Ascending aorta (tissue), 2 donors: Measurements from ENCODE around the gene PCSK2. TPM values are rescaled to one million over a fixed set of nuclear protein-coding genes. Genes with fewer than 3 reads are reported as not detected.

Source experiments
- DNase-seq, 2 donors: peaks; one replicate each; pipeline ENCODE4 v3.0.0-alpha.2; 2019; ENCODE audit warnings: low spot score in 2 of 2
- H3K27ac ChIP-seq, 2 donors: fragments of 200-600 bp; sonication (generic); one replicate each; pipeline ENCODE4 v1.5.1; 2016 to 2017; ENCODE audit warnings: mild to moderate bottlenecking in 1 of 2
- H3K27me3 ChIP-seq: fragments of 200-600 bp; sonication (generic); one replicate; pipeline ENCODE4 v1.5.1; 2017
- H3K36me3 ChIP-seq, 2 donors: fragments of 200-600 bp; sonication (generic); one replicate each; pipeline ENCODE4 v1.5.1; 2016
- H3K4me1 ChIP-seq, 2 donors: fragments of 200-600 bp; sonication (generic); one replicate each; pipeline ENCODE4 v1.5.1; 2016 to 2017; ENCODE audit warnings: mild to moderate bottlenecking in 1 of 2
- H3K4me3 ChIP-seq, 2 donors: fragments of 200-600 bp; sonication (generic); one replicate each; pipeline ENCODE4 v1.5.1; 2016 to 2017; ENCODE audit warnings: mild to moderate bottlenecking in 1 of 2
- H3K9me3 ChIP-seq, 2 donors: fragments of 200-600 bp; sonication (generic); one replicate each; pipeline ENCODE4 v1.5.1; 2016
- intact Hi-C: fragments of 100-400 bp; cut with DNase I; formaldehyde crosslinking; loops from one replicate; pipeline ENCODE4 v1.15.1; 2023
- total RNA-seq: library from RNA; depleted of rRNA; stranded (reverse); fragments of >200 nt; gene quantifications from one replicate; pipeline ENCODE4 v1.1.0, GENCODE V29; 2016
- TF ChIP-seq, protein P1 (sequence below), 3 experiments: fragments of 200-600 bp in 2 of 3; fragments of 450-650 bp in 1 of 3; sonication (generic) in 2 of 3; IDR thresholded peaks; one replicate each; pipeline ENCODE4 v1.5.1; 2016 to 2019; ENCODE audit warnings: antibody characterized with exemption in 3 of 3, mild to moderate bottlenecking in 1 of 3, moderate library complexity in 1 of 3

The PCSK2 gene
- total RNA-seq, 1 donor from 2014 or later: not detected

DNA sequence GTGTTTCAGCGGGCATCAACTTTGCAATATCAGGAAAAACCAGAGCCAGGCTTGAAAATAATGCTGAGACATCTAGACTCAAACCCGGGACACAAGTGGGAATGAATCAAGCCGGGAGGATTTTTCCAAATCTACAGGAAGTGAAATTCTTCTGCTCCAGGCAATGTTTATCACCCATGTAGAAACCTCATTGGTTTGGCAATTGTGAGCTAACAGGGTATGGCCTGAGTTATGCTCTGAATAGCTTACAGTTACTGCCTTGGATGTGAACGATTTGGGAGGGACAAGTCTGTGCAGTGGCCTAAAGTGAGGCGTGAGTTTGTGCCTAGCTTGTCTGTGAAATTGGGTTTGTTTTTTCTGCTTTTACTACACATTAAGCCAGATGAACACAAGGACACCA, 87.4 kb downstream of the PCSK2 start:
- no peaks in the 10 kb centered on the region for H3K27me3 ChIP-seq
- no peaks in the 10 kb centered on the region for H3K36me3 ChIP-seq
- H3K4me1 ChIP-seq: no peaks in the 10 kb centered on the region
- no peaks in the 10 kb centered on the region for H3K9me3 ChIP-seq
- DNase-seq: no peak
- TF ChIP-seq, protein P1, sequence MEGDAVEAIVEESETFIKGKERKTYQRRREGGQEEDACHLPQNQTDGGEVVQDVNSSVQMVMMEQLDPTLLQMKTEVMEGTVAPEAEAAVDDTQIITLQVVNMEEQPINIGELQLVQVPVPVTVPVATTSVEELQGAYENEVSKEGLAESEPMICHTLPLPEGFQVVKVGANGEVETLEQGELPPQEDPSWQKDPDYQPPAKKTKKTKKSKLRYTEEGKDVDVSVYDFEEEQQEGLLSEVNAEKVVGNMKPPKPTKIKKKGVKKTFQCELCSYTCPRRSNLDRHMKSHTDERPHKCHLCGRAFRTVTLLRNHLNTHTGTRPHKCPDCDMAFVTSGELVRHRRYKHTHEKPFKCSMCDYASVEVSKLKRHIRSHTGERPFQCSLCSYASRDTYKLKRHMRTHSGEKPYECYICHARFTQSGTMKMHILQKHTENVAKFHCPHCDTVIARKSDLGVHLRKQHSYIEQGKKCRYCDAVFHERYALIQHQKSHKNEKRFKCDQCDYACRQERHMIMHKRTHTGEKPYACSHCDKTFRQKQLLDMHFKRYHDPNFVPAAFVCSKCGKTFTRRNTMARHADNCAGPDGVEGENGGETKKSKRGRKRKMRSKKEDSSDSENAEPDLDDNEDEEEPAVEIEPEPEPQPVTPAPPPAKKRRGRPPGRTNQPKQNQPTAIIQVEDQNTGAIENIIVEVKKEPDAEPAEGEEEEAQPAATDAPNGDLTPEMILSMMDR (IDR thresholded peaks at IDR 0.05): no peak
- no peak overlapping the region for H3K27ac ChIP-seq
- H3K4me3 ChIP-seq: no peak overlapping the region
- intact Hi-C loops: no loop called here

DNA sequence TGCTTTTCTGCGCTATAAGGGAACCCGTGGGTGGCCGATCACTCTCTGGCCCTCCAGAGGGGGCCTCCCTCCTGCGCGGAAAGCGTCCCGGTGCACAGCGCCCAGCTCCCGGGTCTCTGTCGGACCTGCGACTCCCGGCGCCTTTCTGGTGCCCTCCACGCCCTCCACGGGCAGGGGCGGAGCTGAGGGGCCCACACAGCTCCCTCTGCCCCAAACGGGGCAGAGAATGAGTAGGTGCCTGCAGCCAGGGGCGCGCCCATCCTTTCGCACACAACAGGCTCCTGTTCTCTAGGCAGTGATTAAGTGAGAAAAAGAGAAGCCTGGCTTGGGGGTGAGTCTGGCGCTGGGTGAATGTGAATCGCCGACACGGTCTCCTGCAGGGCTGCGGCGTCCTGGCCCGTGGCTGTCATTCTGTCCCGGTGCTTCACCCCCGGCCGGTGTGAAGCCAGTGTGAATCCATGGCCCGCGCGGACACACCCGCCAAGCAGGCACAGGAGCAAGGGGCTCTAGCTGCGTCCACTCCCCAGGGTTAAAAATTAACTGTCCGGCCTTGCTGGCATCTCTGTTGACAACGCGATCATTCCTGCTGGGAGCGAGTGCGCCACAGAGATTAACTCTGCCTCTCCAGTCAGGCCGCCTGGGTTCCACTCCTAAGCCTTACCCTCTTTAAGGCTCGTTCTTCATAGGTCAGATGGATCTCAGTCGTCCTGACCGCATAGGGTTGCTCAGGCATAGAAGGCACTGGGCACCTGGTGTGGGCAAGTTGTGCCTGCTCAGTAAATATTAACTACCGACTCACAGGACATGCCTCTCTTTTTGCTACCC, 88.8 kb downstream of the PCSK2 start:
- no peaks in the 10 kb centered on the region for H3K27me3 ChIP-seq
- H3K4me3 ChIP-seq: no peak overlapping the region
- intact Hi-C loops: no loop called here
- no peaks in the 10 kb centered on the region for H3K36me3 ChIP-seq
- TF ChIP-seq, protein P1 (IDR thresholded peaks at IDR 0.05): no peak
- H3K27ac ChIP-seq: no peak overlapping the region
- no peak for DNase-seq
- H3K9me3 ChIP-seq: no peaks in the 10 kb centered on the region
- no peaks in the 10 kb centered on the region for H3K4me1 ChIP-seq

DNA sequence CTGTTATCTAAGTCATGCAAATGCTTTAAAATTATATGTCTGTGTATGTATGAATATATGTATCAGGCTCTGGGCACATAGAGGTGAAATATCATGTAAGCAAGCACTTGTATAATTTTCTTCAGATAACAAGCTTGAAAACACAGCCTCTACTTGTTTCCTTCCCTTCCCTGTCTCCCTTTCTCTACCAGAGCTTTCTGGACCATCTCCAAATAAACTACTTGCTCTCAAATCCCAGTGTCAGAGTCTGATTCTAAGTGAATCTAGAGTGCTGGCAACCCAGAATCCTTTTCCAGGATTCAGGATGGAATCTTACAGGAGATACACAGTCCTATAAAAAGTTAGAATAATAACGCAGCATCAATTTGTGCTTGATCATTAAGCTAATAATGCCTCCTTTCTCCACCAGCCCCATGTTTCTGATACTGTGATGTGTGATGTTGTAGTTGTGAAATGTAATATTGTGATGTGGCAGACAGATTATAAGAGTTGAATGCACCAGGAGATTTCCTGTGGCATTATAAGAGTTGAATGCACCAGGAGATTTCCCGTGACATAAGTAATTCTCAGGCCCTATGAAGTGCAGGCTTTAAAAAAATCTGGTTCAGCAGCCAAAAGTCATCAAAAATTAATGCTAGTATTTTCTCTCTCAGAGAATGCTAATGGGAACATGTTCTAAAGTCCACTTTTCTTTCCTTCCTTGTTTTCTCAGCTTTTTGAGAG, 89.6 kb downstream of the PCSK2 start:
- H3K4me3 ChIP-seq: no peak overlapping the region
- TF ChIP-seq, protein P1 (IDR thresholded peaks at IDR 0.05): no peak
- intact Hi-C loops: no loop called here

DNA sequence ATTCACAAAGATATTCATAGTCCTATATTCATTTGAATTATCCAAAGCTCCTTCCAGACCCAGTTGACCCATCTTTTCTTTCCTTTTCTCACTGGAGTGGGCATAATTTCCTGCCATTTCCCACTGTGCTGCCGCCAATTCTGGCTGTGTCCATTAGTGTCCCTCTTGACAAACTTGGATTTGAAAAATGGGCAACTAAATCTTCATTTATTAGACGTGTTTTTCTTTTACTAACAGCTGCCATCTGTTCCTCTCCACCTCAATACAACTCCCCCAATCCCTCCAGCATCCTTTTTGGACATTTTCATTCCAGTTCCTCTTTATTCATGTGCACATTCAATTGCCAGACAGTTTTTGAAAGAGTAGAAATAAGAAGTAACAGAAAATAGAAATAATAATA, 90.5 kb downstream of the PCSK2 start:
- Histone ChIP-seq H3K9me3 (no peaks in the 10 kb centered on the region), H3K4me1 (no peaks in the 10 kb centered on the region), H3K27me3 (no peaks in the 10 kb centered on the region), H3K4me3 (no peak overlapping the region), H3K27ac (no peak overlapping the region), H3K36me3 (no peaks in the 10 kb centered on the region)
- DNase-seq: no peak
- intact Hi-C loops: no loop called here
- TF ChIP-seq, protein P1 (IDR thresholded peaks at IDR 0.05): no peak

More for the DNA sequence above, 89.6 kb downstream of the PCSK2 start:
- no peak for DNase-seq
- Histone ChIP-seq H3K27ac (no peak overlapping the region), H3K9me3 (no peaks in the 10 kb centered on the region), H3K36me3 (no peaks in the 10 kb centered on the region), H3K27me3 (no peaks in the 10 kb centered on the region), H3K4me1 (no peaks in the 10 kb centered on the region)

DNA sequence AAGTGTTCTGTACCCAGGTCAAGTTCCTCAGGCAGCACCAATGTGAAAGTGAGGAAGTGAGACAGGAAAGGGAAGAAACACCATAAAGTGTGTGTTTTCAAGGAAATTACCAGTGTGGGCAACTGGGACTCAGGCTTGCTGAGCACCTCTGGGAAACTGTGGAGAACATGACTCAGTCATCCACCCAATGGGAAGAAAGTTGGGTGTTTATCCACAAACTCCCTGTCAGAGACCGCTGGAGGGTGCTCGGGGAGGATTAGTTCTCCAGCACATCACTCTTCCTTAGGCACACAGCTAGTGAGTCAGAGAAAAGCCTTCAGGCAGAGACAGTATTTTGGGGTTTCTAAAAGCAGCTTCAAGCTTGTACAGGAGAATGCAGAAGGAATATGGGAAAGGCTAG, 93.6 kb downstream of the PCSK2 start:
- no peaks in the 10 kb centered on the region for H3K9me3 ChIP-seq
- H3K27me3 ChIP-seq: no peaks in the 10 kb centered on the region
- H3K36me3 ChIP-seq: no peaks in the 10 kb centered on the region
- H3K27ac ChIP-seq: no peak overlapping the region
- intact Hi-C loops: no loop called here
- DNase-seq: no peak
- no peaks in the 10 kb centered on the region for H3K4me1 ChIP-seq
- TF ChIP-seq, protein P1 (IDR thresholded peaks at IDR 0.05): no peak
- H3K4me3 ChIP-seq: no peak overlapping the region
